ENCODE measurements around the gene UBE2G2. TPM values are rescaled to one million over a fixed set of nuclear protein-coding genes. Genes with fewer than 3 reads are reported as not detected.
"Not testable (repeated sequence)": the region's sequence is repeated elsewhere in the genome, so short reads cannot be mapped to it uniquely, and the experiment has no call there.

The UBE2G2 gene
- total and polyA plus RNA-seq, 5 donors: 39.6 to 69.8 (median 61.6) TPM

DNA sequence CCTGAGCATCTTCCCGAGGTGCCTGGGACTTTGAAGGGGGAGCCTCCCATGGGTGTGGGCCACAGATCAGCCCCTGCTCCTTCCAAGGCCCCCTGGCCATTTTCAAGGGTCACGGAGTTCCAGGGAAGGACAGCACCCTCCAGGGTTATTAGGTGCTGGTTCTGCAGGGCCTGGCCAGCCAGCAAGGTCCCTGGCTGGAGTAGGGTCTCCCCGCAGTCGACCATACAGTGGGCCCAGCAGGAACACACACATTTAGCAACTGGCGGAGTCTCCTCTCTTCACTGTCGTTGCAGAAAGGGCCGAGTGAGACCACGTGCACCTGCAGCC is 34.0 kb upstream of the UBE2G2 start:
- DNase-seq (no peak), ATAC-seq (no peak)
- H3K9me3 ChIP-seq (ENCODE audit: control insufficient read depth, low read length): no peaks in the 10 kb centered on the region
- H3K27ac ChIP-seq (ENCODE audit: low read length): no peak overlapping the region
- no peaks in the 10 kb centered on the region for H3K27me3 ChIP-seq (ENCODE audit: control insufficient read depth, insufficient read depth)
- H3K4me1 ChIP-seq (ENCODE audit: control insufficient read depth, insufficient read depth, low read length): no peaks in the 10 kb centered on the region
- intact Hi-C loops (cut with DNase I): no loop called here
- WGBS: 73% methylated on average over 8 of the region's 8 CpGs
- no peak overlapping the region for H3K4me3 ChIP-seq (ENCODE audit: low read length)

DNA sequence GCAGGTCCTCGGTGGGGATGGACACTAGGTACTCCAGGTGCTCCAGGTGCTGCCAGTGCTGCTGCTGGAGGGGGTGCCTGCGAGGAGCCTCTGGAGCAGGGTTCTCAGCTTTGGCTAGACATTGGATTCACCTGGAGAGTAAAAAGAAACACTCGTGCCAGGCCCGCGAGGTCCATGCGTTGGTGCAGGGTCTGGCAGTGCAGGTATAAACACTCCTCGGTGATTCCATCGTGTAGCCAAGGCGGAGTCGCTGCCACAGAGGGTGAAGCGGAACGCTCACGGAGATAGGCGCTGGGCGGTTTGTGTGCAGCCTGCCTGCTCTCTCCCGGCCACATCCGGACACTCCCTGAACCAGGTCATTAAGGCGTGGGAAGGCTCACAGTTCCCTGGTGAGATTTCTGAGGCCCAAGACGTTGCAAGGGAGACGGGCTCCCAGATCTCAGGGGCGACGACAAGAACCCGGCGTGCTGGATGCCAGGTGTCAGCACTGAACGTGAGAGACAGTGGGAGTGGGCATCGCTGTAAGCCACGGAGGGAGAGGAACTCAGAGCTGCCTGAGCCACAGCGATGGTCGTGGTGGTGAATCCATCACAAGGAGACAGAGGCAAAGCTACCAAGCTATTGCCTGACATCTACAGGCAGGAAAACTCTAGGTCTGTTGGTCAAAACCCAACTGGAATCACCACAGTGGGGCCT is 33.5 kb upstream of the UBE2G2 start:
- Histone ChIP-seq H3K9me3 (ENCODE audit: control insufficient read depth, low read length) (no peaks in the 10 kb centered on the region), H3K4me1 (ENCODE audit: control insufficient read depth, insufficient read depth, low read length) (no peaks in the 10 kb centered on the region), H3K4me3 (ENCODE audit: low read length) (no peak overlapping the region), H3K27ac (ENCODE audit: low read length) (no peak overlapping the region), H3K27me3 (ENCODE audit: control insufficient read depth, insufficient read depth) (no peaks in the 10 kb centered on the region)
- DNase-seq: no peak
- ATAC-seq: no peak
- 80% methylated on average over 29 of the region's 29 CpGs for WGBS
- intact Hi-C loops (cut with DNase I): no loop called here

DNA sequence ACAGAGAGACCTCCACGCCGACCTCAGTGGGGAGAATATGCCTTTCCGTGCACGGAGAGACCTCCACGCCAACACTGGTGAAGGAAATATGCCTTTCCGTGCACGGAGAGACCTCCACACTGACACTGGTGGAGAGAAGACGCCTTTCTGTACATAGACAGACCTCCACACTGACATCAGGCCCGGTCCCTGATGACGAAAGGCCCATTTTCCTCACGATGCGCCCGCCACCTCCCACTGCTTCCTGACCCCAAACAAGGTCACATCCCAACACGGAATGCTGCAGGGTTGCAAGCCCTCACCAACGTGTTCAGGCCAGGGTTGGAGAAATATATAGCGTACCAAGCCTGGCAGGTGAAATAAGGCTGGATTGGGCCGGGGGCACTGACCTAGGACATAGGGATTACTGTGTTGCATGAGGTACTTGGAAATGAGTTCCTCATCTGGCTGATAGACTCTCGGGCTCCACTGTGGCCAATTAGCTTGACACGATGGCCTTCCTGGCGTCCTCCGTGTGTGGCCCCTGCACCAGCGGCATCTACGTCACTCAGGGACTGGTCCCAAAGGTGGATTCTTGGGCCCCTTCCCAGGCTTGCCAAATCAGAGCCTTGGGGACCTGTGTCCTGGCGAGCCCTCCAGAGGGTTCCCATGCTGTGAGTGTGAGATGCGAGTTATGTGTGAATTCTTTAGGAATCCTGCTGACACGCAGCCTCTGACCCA is 32.8 kb upstream of the UBE2G2 start:
- 80% methylated on average over 26 of the region's 26 CpGs for WGBS
- ATAC-seq (no peak), DNase-seq (peak in 1 of 3 donors; percentile 24)
- Histone ChIP-seq H3K4me1 (ENCODE audit: control insufficient read depth, insufficient read depth, low read length) (no peaks in the 10 kb centered on the region), H3K4me3 (ENCODE audit: low read length) (no peak overlapping the region), H3K9me3 (ENCODE audit: control insufficient read depth, low read length) (no peaks in the 10 kb centered on the region), H3K27me3 (ENCODE audit: control insufficient read depth, insufficient read depth) (no peaks in the 10 kb centered on the region), H3K27ac (ENCODE audit: low read length) (no peak overlapping the region)
- intact Hi-C loops (cut with DNase I): no loop called here

DNA sequence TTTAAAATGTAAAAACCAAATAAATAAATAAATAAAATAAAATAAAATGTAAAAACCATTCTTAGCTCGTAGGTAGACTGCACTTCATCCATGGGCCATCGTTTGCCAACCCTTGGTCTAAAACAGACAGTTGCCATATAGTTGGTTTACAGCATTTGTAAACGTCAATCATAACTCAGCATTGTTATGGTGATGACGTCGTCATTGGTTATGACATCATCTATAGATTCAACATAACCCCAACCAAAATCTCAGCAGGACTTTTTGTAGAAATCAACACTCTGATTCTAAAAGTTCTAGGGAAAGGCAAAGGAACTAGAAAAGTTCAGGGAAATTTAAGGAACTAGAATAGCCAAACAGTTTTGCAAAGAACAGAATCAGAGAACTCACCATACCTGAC is 32.0 kb upstream of the UBE2G2 start:
- no peak for ATAC-seq

DNA sequence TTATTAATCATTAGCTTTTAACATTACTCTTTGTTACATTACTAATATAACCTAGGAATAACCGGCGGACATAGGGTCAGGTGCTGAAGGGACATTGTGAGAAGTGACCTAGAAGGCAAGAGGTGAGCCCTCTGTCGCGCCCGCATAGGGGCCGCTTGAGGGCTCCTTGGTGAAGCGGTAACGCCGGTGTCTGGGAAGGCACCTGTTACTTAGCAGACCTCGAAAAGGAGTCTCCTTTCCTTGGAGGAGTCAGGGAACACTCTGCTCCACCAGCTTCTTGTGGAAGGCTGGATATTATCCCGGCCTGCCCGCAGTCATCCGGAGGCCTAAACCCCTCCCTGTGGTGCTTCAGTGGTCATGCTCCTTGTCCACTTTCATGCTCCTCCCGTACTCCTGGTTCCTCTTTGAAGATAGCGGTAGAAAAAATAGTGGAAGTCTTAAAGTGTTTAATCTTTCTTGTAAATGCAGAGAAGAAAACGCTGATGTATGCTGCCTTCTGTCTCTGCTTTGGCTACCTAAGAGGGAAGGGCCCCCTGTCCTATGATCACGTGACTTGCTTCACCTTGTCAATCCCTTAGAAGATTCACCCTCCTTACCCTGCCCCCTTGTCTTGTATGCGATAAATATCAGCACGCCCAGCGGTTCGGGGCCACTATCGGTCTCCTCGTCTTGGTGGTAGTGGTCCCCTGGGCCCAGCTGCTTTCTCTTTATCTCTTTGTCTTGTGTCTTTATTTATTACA is 31.1 kb upstream of the UBE2G2 start:
- H3K4me1 ChIP-seq (ENCODE audit: control insufficient read depth, insufficient read depth, low read length); H3K9me3 ChIP-seq (ENCODE audit: control insufficient read depth, low read length); H3K27me3 ChIP-seq (ENCODE audit: control insufficient read depth, insufficient read depth); DNase-seq; intact Hi-C loops (cut with DNase I); ATAC-seq; H3K4me3 ChIP-seq (ENCODE audit: low read length); H3K27ac ChIP-seq (ENCODE audit: low read length): not testable (repeated sequence)
- 89% methylated on average over 23 of the region's 23 CpGs for WGBS

More for the DNA sequence above, 32.0 kb upstream of the UBE2G2 start:
- DNase-seq: no peak
- Histone ChIP-seq H3K4me1 (ENCODE audit: control insufficient read depth, insufficient read depth, low read length) (no peaks in the 10 kb centered on the region), H3K27me3 (ENCODE audit: control insufficient read depth, insufficient read depth) (no peaks in the 10 kb centered on the region), H3K4me3 (ENCODE audit: low read length) (no peak overlapping the region), H3K27ac (ENCODE audit: low read length) (no peak overlapping the region), H3K9me3 (ENCODE audit: control insufficient read depth, low read length) (no peaks in the 10 kb centered on the region)
- 86% methylated on average over 5 of the region's 5 CpGs for whole genome bisulfite sequencing
- intact Hi-C loops (cut with DNase I): no loop called here

DNA sequence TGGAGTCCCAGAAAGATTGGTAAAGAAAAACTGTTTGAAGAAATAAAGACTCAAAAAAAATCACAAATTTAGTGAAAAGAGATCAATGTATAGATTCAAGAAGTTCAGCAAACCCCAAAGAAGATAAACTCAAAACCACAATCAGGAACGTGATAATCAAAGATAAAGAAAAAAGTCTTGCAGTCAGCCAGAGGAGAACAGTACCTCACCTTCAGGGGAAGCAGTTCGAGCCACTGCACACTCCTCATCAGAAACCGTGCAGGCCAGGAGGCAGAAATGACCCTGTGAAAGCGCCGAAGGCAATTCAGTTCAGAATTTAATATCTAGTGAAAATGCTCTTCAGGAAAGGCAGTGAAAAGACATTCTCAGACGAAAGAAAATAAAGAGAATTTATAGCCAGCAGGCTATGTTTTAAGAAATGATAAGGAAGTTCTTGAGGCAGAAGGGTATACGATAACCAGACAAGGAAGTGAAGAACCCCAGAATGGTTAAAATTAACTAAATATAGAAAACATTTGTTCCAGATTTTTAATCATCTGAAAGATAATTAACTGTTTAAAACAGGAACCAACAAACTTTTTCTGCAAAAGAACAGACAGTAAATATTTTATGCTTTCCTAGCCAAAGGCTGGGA is 29.7 kb upstream of the UBE2G2 start:
- WGBS: 39% methylated on average over 7 of the region's 7 CpGs
- no peak overlapping the region for H3K27ac ChIP-seq (ENCODE audit: low read length)
- intact Hi-C loops (cut with DNase I): no loop called here
- H3K4me3 ChIP-seq (ENCODE audit: low read length): no peak overlapping the region
- H3K4me1 ChIP-seq (ENCODE audit: control insufficient read depth, insufficient read depth, low read length): no peaks in the 10 kb centered on the region
- no peak for DNase-seq
- no peaks in the 10 kb centered on the region for H3K27me3 ChIP-seq (ENCODE audit: control insufficient read depth, insufficient read depth)
- no peak for ATAC-seq
- H3K9me3 ChIP-seq (ENCODE audit: control insufficient read depth, low read length): no peaks in the 10 kb centered on the region

DNA sequence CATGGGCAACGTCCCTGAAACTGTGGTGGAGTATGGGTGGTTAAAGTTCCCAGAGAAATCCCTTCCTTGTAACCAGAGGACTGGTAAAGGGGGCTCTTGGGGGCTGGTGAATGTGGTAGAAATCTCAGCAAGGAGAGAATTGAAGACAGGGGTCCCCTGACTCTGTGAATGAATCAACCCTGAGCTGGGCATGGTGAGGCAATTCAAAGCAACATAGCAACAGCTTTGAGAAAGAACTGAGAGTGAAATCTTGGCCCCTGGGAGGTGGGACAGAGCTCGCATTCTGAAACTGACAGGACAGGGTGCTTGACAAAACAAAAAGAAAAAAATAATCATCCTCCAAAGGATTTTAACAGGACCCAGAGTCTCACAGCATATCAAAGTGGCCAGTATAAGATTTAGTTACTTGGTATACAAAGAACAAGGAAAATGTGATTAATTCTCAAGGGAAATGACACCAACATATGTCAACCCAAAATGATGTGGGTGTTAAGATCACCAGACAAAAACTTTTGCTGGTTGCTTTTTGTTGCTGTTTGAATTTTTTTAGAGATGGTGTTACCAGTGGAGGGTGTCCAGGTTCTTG is 28.0 kb upstream of the UBE2G2 start:
- DNase-seq (no peak), ATAC-seq (no peak)
- Histone ChIP-seq H3K4me1 (ENCODE audit: control insufficient read depth, insufficient read depth, low read length) (no peaks in the 10 kb centered on the region), H3K27ac (ENCODE audit: low read length) (no peak overlapping the region), H3K4me3 (ENCODE audit: low read length) (no peak overlapping the region), H3K27me3 (ENCODE audit: control insufficient read depth, insufficient read depth) (no peaks in the 10 kb centered on the region), H3K9me3 (ENCODE audit: control insufficient read depth, low read length) (no peaks in the 10 kb centered on the region)
- 69% methylated on average over 2 of the region's 2 CpGs for WGBS
- intact Hi-C loops (cut with DNase I): no loop called here

DNA sequence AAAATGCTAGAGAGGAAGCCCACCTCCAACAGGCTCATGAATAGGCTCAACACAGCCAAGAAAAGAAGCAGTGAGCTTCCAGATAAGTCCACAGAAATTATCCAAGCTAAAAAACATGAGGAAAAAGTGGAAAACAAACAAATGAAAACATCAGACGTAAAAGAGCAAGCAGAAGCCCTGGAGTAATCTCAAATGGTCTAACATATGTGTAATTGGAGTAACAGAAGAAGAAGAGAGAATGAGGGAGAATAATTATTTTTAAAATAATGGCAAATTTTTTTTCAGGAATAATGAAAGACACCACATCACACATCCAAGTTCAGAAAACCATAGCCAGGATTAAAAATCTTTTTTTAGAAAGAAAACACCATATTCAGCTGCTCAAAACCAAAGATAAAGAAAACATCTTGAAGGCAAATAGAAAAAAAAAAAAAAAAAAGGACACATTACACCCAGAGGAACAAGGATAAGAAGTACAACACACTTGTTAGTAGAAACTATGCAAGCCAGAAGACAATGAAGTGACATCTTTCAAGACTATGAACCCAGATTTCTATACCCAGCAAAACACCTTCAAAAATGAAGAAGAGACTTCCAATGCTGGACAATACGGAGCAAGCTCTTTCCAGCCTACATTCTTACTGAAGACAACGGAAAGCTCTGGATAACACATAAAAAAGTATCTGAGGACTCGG is 26.9 kb upstream of the UBE2G2 start:
- no peak for ATAC-seq
- WGBS: 88% methylated on average over 4 of the region's 4 CpGs
- H3K4me3 ChIP-seq (ENCODE audit: low read length): no peak overlapping the region
- no peak for DNase-seq
- no peak overlapping the region for H3K27ac ChIP-seq (ENCODE audit: low read length)
- intact Hi-C loops (cut with DNase I): no loop called here
- no peaks in the 10 kb centered on the region for H3K27me3 ChIP-seq (ENCODE audit: control insufficient read depth, insufficient read depth)
- H3K4me1 ChIP-seq (ENCODE audit: control insufficient read depth, insufficient read depth, low read length): no peaks in the 10 kb centered on the region
- H3K9me3 ChIP-seq (ENCODE audit: control insufficient read depth, low read length): no peaks in the 10 kb centered on the region

DNA sequence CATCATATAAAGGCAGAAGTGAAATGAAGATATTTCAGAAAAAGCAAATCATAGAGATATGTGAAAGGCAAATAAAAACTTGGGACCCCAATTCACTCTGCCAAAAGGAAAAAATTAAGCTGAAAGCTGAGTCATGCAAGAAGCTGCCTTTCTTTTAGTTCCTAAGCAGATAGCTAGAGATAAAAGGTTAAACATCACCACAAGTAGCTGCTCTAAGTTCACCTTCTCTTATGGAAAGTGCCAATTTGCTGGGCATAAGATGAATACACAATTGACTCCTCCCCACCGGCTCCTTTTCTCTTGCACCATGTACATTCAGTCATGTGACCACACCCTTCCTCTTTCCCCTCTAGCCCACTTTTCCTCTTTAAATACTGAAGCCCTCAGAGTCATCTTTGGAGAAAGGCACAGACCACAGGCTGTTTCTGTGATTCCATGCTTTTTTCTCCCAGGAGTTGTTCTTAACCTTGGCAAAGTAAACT is 21.6 kb upstream of the UBE2G2 start:
- Histone ChIP-seq H3K27ac (ENCODE audit: low read length) (no peak overlapping the region), H3K4me1 (ENCODE audit: control insufficient read depth, insufficient read depth, low read length) (no peaks in the 10 kb centered on the region), H3K27me3 (ENCODE audit: control insufficient read depth, insufficient read depth) (no peaks in the 10 kb centered on the region), H3K9me3 (ENCODE audit: control insufficient read depth, low read length) (no peaks in the 10 kb centered on the region), H3K4me3 (ENCODE audit: low read length) (no peak overlapping the region)
- DNase-seq (no peak), ATAC-seq (no peak)
- WGBS: 85% methylated on average over 1 of the region's 1 CpG
- intact Hi-C loops (cut with DNase I): no loop called here

DNA sequence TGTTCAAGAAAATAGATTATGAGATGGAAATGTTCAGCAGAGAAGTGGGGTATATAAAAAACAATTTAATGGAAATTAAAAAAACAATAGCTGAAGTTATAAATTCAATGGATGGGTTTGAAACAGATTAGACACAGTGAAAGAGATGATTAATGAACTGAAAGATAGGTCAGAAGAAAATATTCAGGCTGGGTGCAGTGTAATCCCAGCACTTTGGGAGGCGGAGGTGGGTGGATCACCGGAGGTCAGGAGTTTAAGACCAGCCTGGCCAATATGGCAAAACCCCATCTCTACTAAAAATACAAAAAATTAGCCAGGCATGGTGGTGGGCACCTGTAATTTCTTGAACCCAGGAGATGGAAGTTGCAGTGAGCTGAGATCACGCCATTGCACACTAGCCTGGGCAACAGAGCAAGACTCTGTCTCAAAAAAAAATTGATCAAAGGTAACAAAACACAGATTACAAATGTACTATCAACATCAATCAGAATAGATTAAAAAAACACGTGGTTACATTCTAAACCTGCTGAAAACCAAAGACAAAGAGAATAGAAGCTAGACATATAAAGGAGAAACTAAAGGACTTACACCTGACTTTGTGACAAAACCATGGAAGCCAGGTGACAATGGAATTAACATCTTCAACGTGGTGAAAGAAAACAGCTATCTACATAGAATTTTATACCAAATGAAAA is 21.0 kb upstream of the UBE2G2 start:
- no peak for DNase-seq
- Histone ChIP-seq H3K27me3 (ENCODE audit: control insufficient read depth, insufficient read depth) (no peaks in the 10 kb centered on the region), H3K4me3 (ENCODE audit: low read length) (no peak overlapping the region), H3K27ac (ENCODE audit: low read length) (no peak overlapping the region), H3K4me1 (ENCODE audit: control insufficient read depth, insufficient read depth, low read length) (no peaks in the 10 kb centered on the region), H3K9me3 (ENCODE audit: control insufficient read depth, low read length) (no peaks in the 10 kb centered on the region)
- WGBS: 68% methylated on average over 5 of the region's 5 CpGs
- ATAC-seq: no peak
- intact Hi-C loops (cut with DNase I): no loop called here

All from right cardiac atrium (tissue), 5 donors.